GM18519 (cell line): ENCODE results near the gene ARHGEF37.

Source experiments
- ATAC-seq: cut with Tn5 transposase; IDR thresholded peaks from one replicate; pipeline ENCODE4 v1.9.1; 2021; ENCODE audit warnings: mild to moderate bottlenecking, moderate library complexity; ENCODE audit not compliant: unreplicated experiment, low FRiP score

Gene ARHGEF37

GRCh38 chr5:149622466-149622865 is 41.2 kb downstream of the ARHGEF37 start:
- ATAC-seq, result no peak

- ATAC-seq, result no peak
These were observed 42.2 kb downstream of the ARHGEF37 start for GRCh38 chr5:149623473-149623872.

GRCh38 chr5:149627070-149627469 is 45.8 kb downstream of the ARHGEF37 start:
- ATAC-seq, result no peak

GRCh38 chr5:149628221-149628620 is 46.9 kb downstream of the ARHGEF37 start:
- ATAC-seq, result no peak

- ATAC-seq, result no peak
These were observed 47.6 kb downstream of the ARHGEF37 start for GRCh38 chr5:149628846-149629388.

GRCh38 chr5:149629421-149629820 is 48.1 kb downstream of the ARHGEF37 start:
- no peak for ATAC-seq

GRCh38 chr5:149630337-149630736 is 49.0 kb downstream of the ARHGEF37 start:
- no peak for ATAC-seq

GRCh38 chr5:149631506-149631905 is 50.2 kb downstream of the ARHGEF37 start:
- ATAC-seq, result no peak

- no peak for ATAC-seq
These were observed 51.3 kb downstream of the ARHGEF37 start for GRCh38 chr5:149632311-149633251.

- ATAC-seq, result no peak
These were observed 52.4 kb downstream of the ARHGEF37 start for GRCh38 chr5:149633476-149634350.

GRCh38 chr5:149635394-149635793 is 54.1 kb downstream of the ARHGEF37 start:
- no peak for ATAC-seq

GRCh38 chr5:149636191-149636860 is 55.0 kb downstream of the ARHGEF37 start:
- no peak for ATAC-seq

- no peak for ATAC-seq
These were observed 55.6 kb downstream of the ARHGEF37 start for GRCh38 chr5:149636861-149637246.

- no peak for ATAC-seq
These were observed 56.8 kb downstream of the ARHGEF37 start for GRCh38 chr5:149638136-149638535.

- no peak for ATAC-seq
These were observed 57.4 kb downstream of the ARHGEF37 start for GRCh38 chr5:149638546-149639241.

- ATAC-seq, result no peak
These were observed 58.4 kb downstream of the ARHGEF37 start for GRCh38 chr5:149639737-149640136.

GRCh38 chr5:149640350-149640999 is 59.2 kb downstream of the ARHGEF37 start:
- ATAC-seq, result no peak

- ATAC-seq, result no peak
These were observed 59.8 kb downstream of the ARHGEF37 start for GRCh38 chr5:149641000-149641576.

GRCh38 chr5:149641600-149641999 is 60.3 kb downstream of the ARHGEF37 start:
- no peak for ATAC-seq
